Mesenchymal stem cell (in vitro differentiated cells and primary cell): ENCODE results near the gene C10orf143.

Experiments
- DNase-seq: peaks from one replicate; pipeline ENCODE4 v3.0.0-alpha.2; 2013
- H2AFZ ChIP-seq: one replicate; pipeline ENCODE4 v1.6.1; 2013; ENCODE audit warnings: low read depth, mild to moderate bottlenecking, control low read depth, inconsistent platforms, low read length, moderate library complexity
- H2AK5ac ChIP-seq: 2 replicates; pipeline ENCODE4 v1.6.1; 2013; ENCODE audit warnings: low read length, moderate library complexity, mild to moderate bottlenecking, inconsistent platforms; ENCODE audit not compliant: severe bottlenecking
- H2BK120ac ChIP-seq: one replicate; pipeline ENCODE4 v1.6.1; 2013; ENCODE audit warnings: low read depth, mild to moderate bottlenecking, inconsistent platforms, low read length, moderate library complexity
- H2BK12ac ChIP-seq, 2 experiments: one replicate each; pipeline ENCODE4 v1.6.1; 2013; ENCODE audit warnings: inconsistent platforms in 2 of 2, low read length in 2 of 2, mild to moderate bottlenecking in 2 of 2, moderate library complexity in 2 of 2, control low read depth in 1 of 2
- H2BK15ac ChIP-seq: one replicate; pipeline ENCODE4 v1.6.1; 2013; ENCODE audit warnings: mild to moderate bottlenecking, low read depth, inconsistent platforms; ENCODE audit not compliant: poor library complexity, severe bottlenecking
- H2BK5ac ChIP-seq: 2 replicates; pipeline ENCODE4 v1.6.1; 2013; ENCODE audit warnings: low read depth, mild to moderate bottlenecking, low read length, control low read depth, inconsistent platforms; ENCODE audit not compliant: poor library complexity, severe bottlenecking
- H3K14ac ChIP-seq, 2 experiments: one replicate each; pipeline ENCODE4 v1.6.1; 2013; ENCODE audit warnings: inconsistent platforms in 2 of 2, low read length in 2 of 2, control low read depth in 1 of 2, mild to moderate bottlenecking in 1 of 2, moderate library complexity in 1 of 2
- H3K18ac ChIP-seq, 2 experiments: one replicate each; pipeline ENCODE4 v1.6.1; 2013; ENCODE audit warnings: inconsistent platforms in 2 of 2, low read length in 2 of 2, control low read depth in 1 of 2, low read depth in 1 of 2, mild to moderate bottlenecking in 1 of 2
- H3K23ac ChIP-seq, 2 experiments: one replicate each; pipeline ENCODE4 v1.6.1; 2013; ENCODE audit warnings: inconsistent platforms in 2 of 2, low read length in 2 of 2, mild to moderate bottlenecking in 2 of 2, moderate library complexity in 2 of 2, control low read depth in 1 of 2
- H3K27ac ChIP-seq: 2 replicates; pipeline ENCODE4 v1.5.1; 2013; ENCODE audit warnings: mild to moderate bottlenecking, moderate library complexity, low read length, control low read depth, inconsistent platforms; ENCODE audit not compliant: poor library complexity, severe bottlenecking
- H3K27me3 ChIP-seq, 2 experiments: 2 replicates each; pipeline versions ENCODE4 v1.6.1 to v1.7.0; 2013; ENCODE audit warnings: low read length in 2 of 2, mild to moderate bottlenecking in 2 of 2, moderate library complexity in 2 of 2, control low read depth in 1 of 2, inconsistent platforms in 1 of 2; ENCODE audit not compliant: control insufficient read depth in 1 of 2, insufficient read depth in 1 of 2
- H3K36me3 ChIP-seq, 2 experiments: 2 replicates each; pipeline versions ENCODE4 v1.6.1 to v1.7.0; 2013; ENCODE audit warnings: low read length in 2 of 2, control low read depth in 1 of 2, inconsistent platforms in 1 of 2, low read depth in 1 of 2, mild to moderate bottlenecking in 1 of 2; ENCODE audit not compliant: insufficient read depth in 2 of 2, control insufficient read depth in 1 of 2
- H3K4ac ChIP-seq, 2 experiments: one replicate each; pipeline ENCODE4 v1.6.1; 2013; ENCODE audit warnings: inconsistent platforms in 2 of 2, low read length in 2 of 2, mild to moderate bottlenecking in 2 of 2, moderate library complexity in 2 of 2, control low read depth in 1 of 2, low read depth in 1 of 2
- H3K4me1 ChIP-seq: 2 replicates; pipeline ENCODE4 v1.6.1; 2013; ENCODE audit warnings: low read depth, low read length, control low read depth; ENCODE audit not compliant: control insufficient read depth, insufficient read depth
- H3K4me2 ChIP-seq: 2 replicates; pipeline ENCODE4 v1.6.1; 2013; ENCODE audit warnings: low read length, mild to moderate bottlenecking, inconsistent platforms; ENCODE audit not compliant: poor library complexity, severe bottlenecking
- H3K4me3 ChIP-seq, 2 experiments: 2 replicates each; pipeline versions ENCODE4 v1.5.1 to v1.7.0; 2013; ENCODE audit warnings: low read length in 2 of 2, mild to moderate bottlenecking in 2 of 2, control low read depth in 1 of 2, low read depth in 1 of 2; ENCODE audit not compliant: insufficient read depth in 1 of 2
- H3K79me1 ChIP-seq: replicated peaks from 2 replicates; pipeline ENCODE4 v1.6.1; 2013; ENCODE audit warnings: mild to moderate bottlenecking, control low read depth, low read length, inconsistent platforms; ENCODE audit not compliant: poor library complexity, severe bottlenecking
- H3K9ac ChIP-seq: 2 replicates; pipeline ENCODE4 v1.7.0; 2013; ENCODE audit warnings: mild to moderate bottlenecking, low read length, moderate library complexity
- H3K9me3 ChIP-seq: 2 replicates; pipeline ENCODE4 v1.7.0; 2013; ENCODE audit warnings: mild to moderate bottlenecking, low read length; ENCODE audit not compliant: control insufficient read depth
- H4K8ac ChIP-seq: one replicate; pipeline ENCODE4 v1.6.1; 2013; ENCODE audit warnings: inconsistent platforms, mild to moderate bottlenecking, low read length, moderate library complexity
- H4K91ac ChIP-seq: one replicate; pipeline ENCODE4 v1.6.1; 2013; ENCODE audit warnings: mild to moderate bottlenecking, low read length, inconsistent platforms
- WGBS: methylation state at CpG from one replicate; pipeline ENCODE4 v1.1.7; 2013; ENCODE audit warnings: mixed read lengths; 5-methylcytosine and 5-hydroxymethylcytosine counted together

C10orf143 gene

GRCh38 chr10:130016993-130017630 is 93.5 kb downstream of the C10orf143 start:
- Histone ChIP-seq H3K14ac (no peak overlapping the region), H3K9me3 (no peaks in the 10 kb centered on the region), H2BK12ac (no peak overlapping the region), H3K23ac (no peak overlapping the region), H3K4me3 (no peak overlapping the region), H3K18ac (no peak overlapping the region), H4K8ac (no peak overlapping the region), H2BK5ac (no peak overlapping the region), H3K4ac (no peak overlapping the region), H2AFZ (no peak overlapping the region), H2AK5ac (no peak overlapping the region), H2BK120ac (no peak overlapping the region), H3K79me1 (no peaks in the 10 kb centered on the region), H3K27me3 (no peaks in the 10 kb centered on the region), H3K4me2 (no peak overlapping the region), H3K36me3 (no peaks in the 10 kb centered on the region), H2BK15ac (no peak overlapping the region), H3K27ac (no peak overlapping the region), H4K91ac (no peak overlapping the region), H3K9ac (no peak overlapping the region), H3K4me1 (no peaks in the 10 kb centered on the region)
- WGBS = 92% methylated on average over 19 of the region's 19 CpGs
- DNase-seq = no peak

GRCh38 chr10:130016095-130016494 is 94.5 kb downstream of the C10orf143 start:
- H3K4ac ChIP-seq = no peak overlapping the region
- no peak overlapping the region for H4K8ac ChIP-seq

GRCh38 chr10:130015075-130015695 is 95.4 kb downstream of the C10orf143 start:
- no peak overlapping the region for H2BK120ac ChIP-seq
- H2BK15ac ChIP-seq = no peak overlapping the region
- DNase-seq = no peak
- no peak overlapping the region for H3K4me3 ChIP-seq
- H3K4me1 ChIP-seq = no peaks in the 10 kb centered on the region
- no peak overlapping the region for H3K4ac ChIP-seq
- H3K9ac ChIP-seq = no peak overlapping the region
- 88% methylated on average over 16 of the region's 22 CpGs for WGBS
- H2AK5ac ChIP-seq = no peak overlapping the region
- no peak overlapping the region for H3K18ac ChIP-seq
- H3K4me2 ChIP-seq = no peak overlapping the region
- no peak overlapping the region for H2AFZ ChIP-seq
- no peak overlapping the region for H3K23ac ChIP-seq
- no peak overlapping the region for H4K8ac ChIP-seq
- no peak overlapping the region for H3K27ac ChIP-seq
- no peak overlapping the region for H4K91ac ChIP-seq
- H2BK12ac ChIP-seq = no peak overlapping the region
- no peaks in the 10 kb centered on the region for H3K79me1 ChIP-seq
- no peak overlapping the region for H2BK5ac ChIP-seq
- no peak overlapping the region for H3K14ac ChIP-seq
- no peaks in the 10 kb centered on the region for H3K27me3 ChIP-seq
- H3K36me3 ChIP-seq = no peaks in the 10 kb centered on the region
- no peaks in the 10 kb centered on the region for H3K9me3 ChIP-seq

More at GRCh38 chr10:130016095-130016494, 94.5 kb downstream of the C10orf143 start:
- no peak overlapping the region for H4K91ac ChIP-seq
- H3K4me1 ChIP-seq = no peaks in the 10 kb centered on the region
- no peak overlapping the region for H3K14ac ChIP-seq
- H2BK12ac ChIP-seq = no peak overlapping the region
- H3K4me2 ChIP-seq = no peak overlapping the region
- H2BK5ac ChIP-seq = no peak overlapping the region
- H2BK15ac ChIP-seq = no peak overlapping the region
- H3K18ac ChIP-seq = no peak overlapping the region
- no peaks in the 10 kb centered on the region for H3K27me3 ChIP-seq
- H2BK120ac ChIP-seq = no peak overlapping the region
- no peak overlapping the region for H2AK5ac ChIP-seq
- H3K36me3 ChIP-seq = no peaks in the 10 kb centered on the region
- no peaks in the 10 kb centered on the region for H3K79me1 ChIP-seq
- H3K23ac ChIP-seq = no peak overlapping the region
- WGBS = 93% methylated on average over 3 of the region's 3 CpGs
- DNase-seq = no peak
- no peak overlapping the region for H2AFZ ChIP-seq
- no peak overlapping the region for H3K4me3 ChIP-seq
- H3K9ac ChIP-seq = no peak overlapping the region
- no peaks in the 10 kb centered on the region for H3K9me3 ChIP-seq
- H3K27ac ChIP-seq = no peak overlapping the region

- Histone ChIP-seq H2BK5ac (no peak overlapping the region), H2AFZ (no peak overlapping the region), H4K91ac (no peak overlapping the region), H3K9ac (peak overlapping the region; percentile 88), H3K23ac (no peak overlapping the region), H3K9me3 (no peaks in the 10 kb centered on the region), H2AK5ac (no peak overlapping the region), H3K4me3 (peak overlapping the region in 1 of 2 experiments; percentile 68), H4K8ac (no peak overlapping the region), H3K27ac (no peak overlapping the region), H3K4me1 (no peaks in the 10 kb centered on the region), H3K14ac (no peak overlapping the region), H2BK12ac (no peak overlapping the region), H3K36me3 (no peaks in the 10 kb centered on the region), H3K27me3 (no peaks in the 10 kb centered on the region), H3K4me2 (no peak overlapping the region), H2BK15ac (no peak overlapping the region), H3K4ac (no peak overlapping the region), H3K18ac (no peak overlapping the region), H2BK120ac (no peak overlapping the region), H3K79me1 (no peaks in the 10 kb centered on the region)
- no peak for DNase-seq
- 89% methylated on average over 35 of the region's 35 CpGs for WGBS
These were observed 96.2 kb downstream of the C10orf143 start for GRCh38 chr10:130014263-130015074.
